HepG2 (cell line): ENCODE data around the gene POLR2J3. TPM values are rescaled to one million over a fixed set of nuclear protein-coding genes. Genes with fewer than 3 reads are reported as not detected.
"Not testable (repeated sequence)": the region's sequence is repeated elsewhere in the genome, so short reads cannot be mapped to it uniquely, and the experiment has no call there.

Experiments
- ATAC-seq: fragments of 200-7000 bp; cut with Tn5 transposase; 3 replicates; pipeline ENCODE4 v1.9.1; 2020; ENCODE audit warnings: mild to moderate bottlenecking, moderate library complexity
- BruUV-seq: library from RNA; stranded (reverse); fragments of 400-500 nt; replicated peaks from 2 replicates; lab custom pipeline; 2021; lab: Mats Ljungman, UMichigan
- CTCF ChIA-PET: fragments of 300-600 bp; formaldehyde crosslinking; extraction: SDS; loops from one replicate; lab custom pipeline; 2021; ENCODE audit warnings: low total read pairs, inconsistent platforms, low intra/inter-chr PET ratio; lab: Yijun Ruan, JAX
- POLR2A ChIA-PET: fragments of 350-600 bp; sonication (Branson Sonifier 250); formaldehyde crosslinking; loops from one replicate; lab custom pipeline; 2020; ENCODE audit warnings: antibody characterized with exemption, inconsistent platforms; lab: Yijun Ruan, JAX
- DNase-seq: peaks from one replicate; pipeline ENCODE4 v3.0.0-alpha.2; 2015; ENCODE audit warnings: low spot score
- FAIRE-seq: peaks from 3 replicates; lab custom pipeline; 2011; peaks lifted over from hg19 to GRCh38; lab: Jason Lieb, UNC
- H2AFZ ChIP-seq: one replicate; pipeline ENCODE4 v1.6.1; 2011; ENCODE audit warnings: low read length, inconsistent platforms
- H3K27ac ChIP-seq: fragments of 300-600 bp; 3 replicates; pipeline ENCODE4 v1.8.0; 2011; ENCODE audit warnings: mixed run types, mild to moderate bottlenecking, mixed read lengths, low read length, inconsistent platforms; ENCODE audit not compliant: insufficient read depth; ENCODE audit errors: extremely low read length
- H3K27me3 ChIP-seq, 2 experiments: fragments of 200-600 bp in 1 of 2; 2 replicates in 1 of 2; 3 replicates in 1 of 2; pipeline versions ENCODE4 v1.6.0 to v1.8.0; 2011; ENCODE audit warnings: low read length in 2 of 2, mild to moderate bottlenecking in 2 of 2, moderate library complexity in 2 of 2, inconsistent platforms in 1 of 2; ENCODE audit not compliant: insufficient read depth in 2 of 2, control insufficient read depth in 1 of 2
- H3K36me3 ChIP-seq, 2 experiments: fragments of 200-600 bp in 1 of 2; replicated peaks in 1 of 2; 2 replicates in 1 of 2; 3 replicates in 1 of 2; pipeline versions ENCODE4 v1.5.1 to v1.8.0; 2011; ENCODE audit warnings: low read length in 2 of 2, inconsistent platforms in 1 of 2; ENCODE audit not compliant: insufficient read depth in 2 of 2, control insufficient read depth in 1 of 2
- H3K4me1 ChIP-seq: 2 replicates; pipeline ENCODE4 v1.5.1; 2012; ENCODE audit warnings: low read length, inconsistent platforms; ENCODE audit not compliant: insufficient read depth
- H3K4me2 ChIP-seq: 2 replicates; pipeline ENCODE4 v1.6.0; 2011; ENCODE audit warnings: low read depth, low read length, inconsistent platforms
- H3K4me3 ChIP-seq, 3 experiments: fragments of 200-600 bp in 1 of 3; sonication (generic), shearing (Covaris generic) in 1 of 3; replicated peaks in 1 of 3; 2 replicates each; pipeline ENCODE4 v1.5.1; 2011 to 2016; ENCODE audit warnings: low read length in 3 of 3, inconsistent platforms in 2 of 3, low read depth in 2 of 3, mild to moderate bottlenecking in 2 of 3, control low read depth in 1 of 3, mixed read lengths in 1 of 3; ENCODE audit not compliant: insufficient read depth in 1 of 3
- H3K79me2 ChIP-seq: one replicate; pipeline ENCODE4 v1.6.1; 2011; ENCODE audit warnings: low read length, inconsistent platforms; ENCODE audit not compliant: insufficient read depth
- H3K9ac ChIP-seq: 2 replicates; pipeline ENCODE4 v1.6.0; 2011; ENCODE audit warnings: mild to moderate bottlenecking, low read depth, low read length, inconsistent platforms; ENCODE audit not compliant: insufficient read depth
- H3K9me3 ChIP-seq: 2 replicates; pipeline ENCODE4 v1.5.1; 2012; ENCODE audit warnings: mild to moderate bottlenecking, low read length
- H4K20me1 ChIP-seq: 2 replicates; pipeline ENCODE4 v1.6.0; 2011; ENCODE audit warnings: inconsistent platforms, mild to moderate bottlenecking, low read length, moderate library complexity; ENCODE audit not compliant: insufficient read depth
- WGBS: methylation state at CpG from one replicate; pipeline ENCODE4 v1.1.6; 2017; ENCODE audit warnings: low lambda C conversion rate; 5-methylcytosine and 5-hydroxymethylcytosine counted together
- in situ Hi-C: cut with HindIII; loops from 2 replicates; pipeline ENCODE4 v1.10.0; 2017; ENCODE audit warnings: low pct_unique_long_range_greater_than_20kb; ENCODE audit not compliant: extremely low pct_ligation_motif_present
- intact Hi-C: fragments of 100-400 bp; cut with micrococcal nuclease; formaldehyde crosslinking; loops from one replicate; pipeline ENCODE4 v1.10.0; 2022; ENCODE audit not compliant: unreplicated experiment
- polyA plus RNA-seq, 8 experiments: library from polyadenylated mRNA; depleted of rRNA in 3 of 8; stranded (reverse) in 7 of 8; unstranded in 1 of 8; fragments of >200 nt; fragmentation: Illumina TruSeq in 4 of 8; extraction: Trizol in 4 of 8; gene quantifications; 2 replicates each; pipeline versions ENCODE4 v1.2.1 to v1.2.3, GENCODE V29; 2011 to 2016; ENCODE audit warnings: low read depth in 4 of 8, missing spikeins in 1 of 8, mixed read lengths in 1 of 8; ENCODE audit not compliant: insufficient read depth in 1 of 8
- total RNA-seq, 5 experiments: library from RNA; depleted of rRNA; stranded (reverse); fragments of >200 nt; fragmentation: Illumina TruSeq; extraction: Trizol; gene quantifications; 2 replicates each; pipeline ENCODE4 v1.2.3, GENCODE V29; 2016; ENCODE audit warnings: low read depth in 1 of 5

The POLR2J3 gene
- total and polyA plus RNA-seq, 2 of the 13 experiments (the other 11 are each of a cell fraction or from before 2014, with no cell fraction given): 28.0 to 36.5 TPM

DNA sequence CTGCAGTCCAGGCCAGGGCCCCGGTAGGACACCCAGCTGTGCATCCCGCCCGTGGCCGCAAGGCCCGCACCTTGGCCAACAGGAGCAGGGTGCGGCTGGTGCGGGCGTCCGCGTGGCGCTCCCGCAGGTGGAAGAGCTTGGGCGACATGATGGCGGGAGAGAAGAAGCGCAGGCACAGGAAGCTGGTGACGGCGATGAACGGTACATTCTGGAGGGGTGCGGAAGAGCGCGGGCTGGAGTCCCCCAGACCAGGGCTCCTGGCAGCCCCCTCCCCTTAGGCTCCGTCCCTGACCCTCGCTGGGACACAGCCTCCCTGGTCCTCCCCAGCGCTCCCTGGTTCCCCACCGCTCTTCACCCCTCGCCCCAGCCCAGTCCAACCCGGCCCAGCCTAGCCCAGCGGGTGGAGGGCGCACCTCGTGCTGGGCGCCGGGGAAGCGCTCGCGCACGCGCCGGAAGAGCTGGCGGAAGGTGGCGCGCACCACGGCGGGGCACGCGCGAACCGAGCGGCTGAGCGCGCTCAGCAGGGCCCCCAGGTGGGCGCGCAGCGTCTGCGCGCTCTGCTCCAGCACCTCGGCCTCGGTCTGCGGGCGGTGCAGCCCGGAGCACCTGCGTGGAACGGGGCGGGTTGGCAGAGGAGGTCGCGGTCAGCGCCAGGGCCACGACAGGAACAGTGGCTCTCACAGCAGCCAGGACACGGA, 21.4 kb upstream of the POLR2J3 start:
- H3K36me3 ChIP-seq, CTCF ChIA-PET, H3K9me3 ChIP-seq, FAIRE-seq, H3K27ac ChIP-seq, intact Hi-C loops, POLR2A ChIA-PET, H3K27me3 ChIP-seq, H3K4me3 ChIP-seq, H3K9ac ChIP-seq, H3K4me2 ChIP-seq, H3K4me1 ChIP-seq, DNase-seq, H4K20me1 ChIP-seq, H3K79me2 ChIP-seq, H2AFZ ChIP-seq, BruUV-seq, in situ Hi-C loops: not testable (repeated sequence)
- no CpG with 5 or more reads among the region's 68 CpGs for WGBS
- ATAC-seq: peak; percentile 2

DNA sequence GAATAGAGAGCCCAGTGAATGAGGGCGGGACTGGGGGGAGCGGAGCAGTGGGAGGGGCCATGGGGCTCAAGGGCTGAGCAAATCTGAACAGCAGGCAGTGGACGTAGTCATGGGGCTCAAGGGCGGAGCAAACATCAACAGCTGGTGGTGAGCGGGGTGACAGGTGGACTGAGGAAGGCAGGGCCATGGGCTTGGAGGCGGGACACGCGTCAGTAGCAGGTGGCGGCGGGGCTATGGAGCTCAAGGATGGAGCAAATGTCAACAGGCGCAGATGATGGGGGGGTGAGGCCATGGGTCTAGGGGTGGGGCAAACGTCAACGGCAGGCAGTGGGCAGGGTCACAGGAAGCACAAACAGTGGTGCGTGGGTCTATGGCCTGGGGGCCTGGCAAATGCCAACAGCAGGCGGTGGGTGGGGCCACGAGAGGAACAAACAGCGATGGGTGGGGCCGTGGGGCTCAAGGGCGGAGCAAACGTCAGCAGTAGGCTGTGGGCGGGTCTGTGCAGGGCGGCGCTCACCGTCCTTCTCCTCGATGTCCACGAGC, 20.2 kb upstream of the POLR2J3 start:
- H4K20me1 ChIP-seq, DNase-seq, H3K27ac ChIP-seq, H3K36me3 ChIP-seq, H3K27me3 ChIP-seq, BruUV-seq, CTCF ChIA-PET, H2AFZ ChIP-seq, H3K9ac ChIP-seq, H3K4me2 ChIP-seq, intact Hi-C loops, H3K9me3 ChIP-seq, H3K4me3 ChIP-seq, POLR2A ChIA-PET, FAIRE-seq, H3K79me2 ChIP-seq, H3K4me1 ChIP-seq, in situ Hi-C loops: not testable (repeated sequence)
- WGBS: 24% methylated on average over 10 of the region's 26 CpGs
- peak; percentile 72 for ATAC-seq

GRCh38 chr7:102589857-102590256, 17.5 kb upstream of the POLR2J3 start:
- H3K4me3 ChIP-seq, in situ Hi-C loops, H3K79me2 ChIP-seq, H3K36me3 ChIP-seq, intact Hi-C loops, H3K9me3 ChIP-seq, H3K27me3 ChIP-seq, H4K20me1 ChIP-seq, H3K4me1 ChIP-seq, CTCF ChIA-PET, H2AFZ ChIP-seq, BruUV-seq, H3K9ac ChIP-seq, DNase-seq, POLR2A ChIA-PET, H3K4me2 ChIP-seq, H3K27ac ChIP-seq: not testable (repeated sequence)
- peak; percentile 89 for ATAC-seq
- no CpG with 5 or more reads among the region's 9 CpGs for WGBS
- FAIRE-seq: peak; percentile 71

GRCh38 chr7:102583495-102583894, 11.1 kb upstream of the POLR2J3 start:
- POLR2A ChIA-PET, H3K9ac ChIP-seq, H3K79me2 ChIP-seq, H3K4me1 ChIP-seq, H2AFZ ChIP-seq, BruUV-seq, H3K4me2 ChIP-seq, H3K4me3 ChIP-seq, ATAC-seq, H3K36me3 ChIP-seq, FAIRE-seq, H3K27ac ChIP-seq, intact Hi-C loops, DNase-seq, in situ Hi-C loops, H3K27me3 ChIP-seq, H4K20me1 ChIP-seq, CTCF ChIA-PET, H3K9me3 ChIP-seq: not testable (repeated sequence)
- no CpG with 5 or more reads among the region's 5 CpGs for WGBS
